Femur (tissue), 1 donor: Measurements from ENCODE around the gene AKAP13.
"Not testable (repeated sequence)": the region's sequence is repeated elsewhere in the genome, so short reads cannot be mapped to it uniquely, and the experiment has no call there.

Experiments used
- DNase-seq: peaks from one replicate; pipeline ENCODE4 v3.0.0-alpha.2; 2017

Gene AKAP13

DNA sequence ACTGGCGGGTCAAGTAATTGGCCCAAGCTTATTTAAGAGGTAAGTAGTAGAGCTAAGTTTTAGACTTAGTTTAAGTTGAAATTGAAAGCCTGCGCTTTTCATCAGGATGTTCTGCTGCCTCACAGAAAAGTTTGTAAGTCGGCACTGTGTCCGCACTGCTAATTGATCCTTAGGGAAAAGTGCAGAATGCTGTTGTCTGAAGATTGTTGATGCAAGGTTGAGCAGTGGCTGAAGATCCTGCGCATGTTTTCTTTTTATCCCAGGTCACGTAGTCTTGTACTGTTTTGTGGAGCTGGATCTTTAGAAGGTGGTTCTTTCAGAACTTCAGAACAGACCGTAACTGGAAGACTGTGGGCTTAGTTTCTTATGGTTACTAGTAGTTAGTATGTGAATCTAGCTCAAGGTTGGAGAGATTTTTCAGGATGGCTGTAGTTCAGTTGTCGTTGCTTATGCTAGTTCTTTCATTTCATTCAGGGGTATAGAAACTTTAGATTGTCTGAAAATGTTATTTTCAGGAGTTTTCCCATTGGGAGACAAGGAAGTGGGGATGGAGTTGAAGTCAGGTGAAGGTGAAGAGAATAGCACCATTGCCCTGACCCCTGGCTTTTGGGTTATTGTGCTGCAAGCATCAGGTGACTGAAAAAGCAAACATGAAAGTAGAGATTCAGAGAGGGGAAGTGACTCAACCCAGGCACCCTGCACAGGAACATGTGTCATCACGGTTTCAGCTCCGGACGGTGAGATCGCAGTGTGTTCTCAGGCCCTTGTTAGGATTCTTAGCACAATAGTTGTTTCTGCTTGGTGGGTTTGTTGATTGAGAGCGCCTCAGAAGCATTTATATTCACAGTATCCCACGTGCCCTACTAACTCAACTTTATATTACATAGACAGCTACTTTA, 32.8 kb downstream of the AKAP13 start:
- peak; percentile 50 for DNase-seq

DNA sequence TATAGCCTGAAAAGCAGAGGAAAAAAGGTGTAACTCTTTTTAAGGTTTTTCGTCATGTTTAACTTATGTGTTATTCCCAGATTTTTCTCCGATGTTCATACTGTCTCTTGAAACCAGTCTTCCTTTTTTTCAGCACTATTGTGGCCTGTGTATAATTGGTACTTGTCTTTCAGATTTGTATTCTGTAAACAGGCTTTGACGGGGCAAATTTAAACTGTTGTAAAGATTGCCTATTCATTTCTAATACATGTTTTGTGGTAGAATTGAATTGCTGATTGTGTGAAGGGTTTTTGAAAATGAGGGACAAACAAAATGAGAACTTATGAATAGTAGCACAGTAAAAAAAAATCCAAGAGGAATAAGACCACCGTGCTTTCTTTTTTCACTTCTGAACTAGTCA, 33.6 kb downstream of the AKAP13 start:
- no peak for DNase-seq

DNA sequence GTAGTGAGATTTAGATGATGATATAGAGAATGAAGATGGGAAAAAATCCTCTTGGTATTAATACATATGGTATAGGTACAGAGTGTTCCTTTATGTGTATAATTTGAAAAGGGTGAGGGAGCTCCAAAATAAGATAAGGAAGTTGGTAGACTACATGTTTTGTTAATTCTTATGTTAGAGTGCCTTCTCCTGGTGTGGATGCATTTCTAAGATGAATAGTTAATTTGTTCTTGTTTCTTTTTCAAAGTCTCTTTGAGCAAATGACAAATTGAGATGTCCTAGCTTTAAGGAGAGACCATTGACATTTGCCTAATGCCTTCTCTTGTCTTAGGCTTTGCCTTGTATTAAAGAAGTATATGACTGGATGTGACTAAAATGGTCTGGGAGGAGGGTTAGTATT, 34.1 kb downstream of the AKAP13 start:
- no peak for DNase-seq

DNA sequence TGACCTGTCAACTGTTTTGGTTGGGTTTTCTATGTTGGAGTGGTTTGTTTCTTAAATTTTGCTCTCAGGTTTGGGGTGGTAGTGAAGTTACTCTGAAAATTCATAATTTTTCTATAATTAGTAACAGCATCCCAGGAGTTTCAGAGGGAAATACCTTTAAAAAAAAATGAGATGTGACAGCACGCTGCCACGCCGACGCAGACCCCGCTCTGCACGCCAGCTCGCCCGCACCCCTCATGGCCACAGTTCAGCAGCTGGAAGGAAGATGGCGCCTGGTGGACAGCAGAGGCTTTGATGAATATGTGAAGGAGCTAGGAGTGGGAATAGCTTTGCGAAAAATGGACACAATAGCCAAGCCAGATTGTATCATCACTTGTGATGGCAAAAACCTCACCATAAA, 34.6 kb downstream of the AKAP13 start:
- DNase-seq = no peak

DNA sequence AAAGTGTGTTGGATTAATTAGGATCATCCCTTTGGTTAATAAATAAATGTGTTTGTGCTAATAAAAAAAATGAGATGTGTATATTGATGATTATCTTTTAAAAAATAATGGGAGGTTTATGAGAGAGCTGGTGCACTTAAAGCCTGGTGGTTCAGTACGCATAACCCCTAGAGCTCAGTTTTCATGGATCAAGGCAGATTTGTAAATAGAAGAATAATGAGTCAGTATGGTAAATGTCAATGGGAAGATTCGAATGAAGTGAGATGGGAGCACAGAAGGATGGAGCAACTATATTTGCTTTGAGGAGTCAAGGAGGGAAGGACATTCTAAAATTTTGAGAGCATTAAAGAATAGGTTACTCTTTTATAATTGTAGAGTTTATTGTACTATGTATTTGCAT, 35.4 kb downstream of the AKAP13 start:
- DNase-seq = no peak

DNA sequence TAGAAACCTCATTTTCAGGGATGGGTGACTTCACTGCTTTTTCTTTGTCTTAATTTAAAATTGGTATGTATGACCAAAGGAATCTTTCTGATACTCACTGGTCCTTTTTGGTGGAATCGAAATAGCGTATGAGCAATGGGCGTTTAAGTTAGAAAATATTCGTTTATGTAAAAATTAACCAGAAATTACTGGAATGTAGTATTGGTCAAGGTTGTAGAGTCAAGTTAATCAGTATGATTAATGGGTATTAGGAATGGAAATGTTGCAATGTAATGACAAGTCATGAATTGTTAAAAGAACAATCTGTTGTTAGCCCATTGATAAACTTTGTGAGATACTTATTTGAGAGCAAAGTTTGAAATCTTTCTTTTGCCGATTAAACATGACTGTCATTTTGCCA, 36.9 kb downstream of the AKAP13 start:
- DNase-seq = no peak

DNA sequence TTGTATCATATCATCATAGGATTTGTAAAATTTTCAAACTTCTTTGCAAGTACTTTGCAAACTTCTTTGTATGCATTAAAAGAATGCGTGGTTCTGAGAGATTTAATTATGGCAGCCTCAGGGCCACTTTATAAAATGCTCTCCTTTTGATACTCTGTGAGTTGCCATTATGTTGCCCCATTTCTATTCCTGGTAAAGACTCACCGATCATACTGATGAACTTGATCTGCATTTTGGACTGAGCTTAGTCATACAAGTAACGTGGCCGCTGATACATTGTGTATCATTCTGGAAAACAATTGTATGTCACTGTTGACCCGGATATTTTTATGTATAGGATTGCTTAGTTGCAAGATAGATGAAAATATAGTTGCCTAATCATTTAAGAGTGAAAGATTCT, 38.8 kb downstream of the AKAP13 start:
- no peak for DNase-seq

DNA sequence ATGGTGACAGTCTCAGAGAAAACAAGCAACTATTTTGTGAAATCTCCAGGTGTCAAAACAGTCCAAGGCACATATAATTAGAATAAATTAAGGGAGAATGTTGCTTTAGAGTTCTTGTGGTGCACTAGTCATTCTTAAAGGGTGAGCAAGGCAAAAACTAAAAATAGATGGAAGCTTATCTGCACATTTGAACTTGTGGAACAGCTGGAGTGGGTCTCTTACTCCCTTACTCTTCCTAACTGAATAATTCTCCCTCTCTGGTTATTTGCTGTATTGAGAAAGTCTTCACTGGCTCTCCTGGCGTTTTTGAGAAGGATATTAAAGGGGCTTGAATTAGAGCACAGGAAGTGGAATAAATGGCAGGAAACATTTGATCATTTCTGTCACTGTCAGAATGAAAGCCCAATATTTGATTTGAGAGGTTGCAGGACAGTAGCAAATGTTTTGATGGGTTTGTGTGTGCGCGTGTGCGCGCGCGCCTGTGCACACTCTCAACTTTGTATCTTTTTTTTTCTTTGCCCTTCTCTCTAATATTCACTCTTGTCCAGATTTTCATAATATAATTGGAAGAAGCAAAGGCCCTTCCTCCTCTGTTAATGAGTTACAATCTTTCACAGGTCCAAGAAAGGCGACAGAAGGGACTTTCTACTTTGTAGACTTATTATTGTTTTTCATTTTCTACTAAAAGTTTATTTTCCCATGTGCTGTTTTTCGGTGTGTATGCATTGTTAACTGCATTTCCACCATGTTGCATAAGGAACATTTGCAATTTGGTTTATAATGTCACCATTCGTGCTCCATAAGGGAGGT, 40.9 kb downstream of the AKAP13 start:
- DNase-seq = no peak

DNA sequence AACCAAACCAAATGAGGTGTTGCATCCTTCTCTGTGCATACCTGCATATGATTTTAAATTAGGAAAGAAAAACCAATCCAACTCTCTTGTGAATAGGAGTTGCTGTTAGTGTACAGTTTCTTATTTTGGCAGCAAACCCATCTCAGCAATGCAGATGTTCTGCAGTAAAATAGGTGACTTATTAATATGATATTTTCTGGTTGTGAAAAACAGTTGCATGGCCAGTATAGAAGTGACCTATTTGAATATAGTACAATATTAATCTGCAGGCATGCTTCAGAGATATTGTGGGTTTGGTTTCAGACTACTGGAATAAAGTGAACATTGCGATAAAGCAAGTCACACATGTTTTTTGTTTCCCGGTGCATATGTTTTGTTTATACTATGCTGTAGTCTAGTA, 42.2 kb downstream of the AKAP13 start:
- no peak for DNase-seq

DNA sequence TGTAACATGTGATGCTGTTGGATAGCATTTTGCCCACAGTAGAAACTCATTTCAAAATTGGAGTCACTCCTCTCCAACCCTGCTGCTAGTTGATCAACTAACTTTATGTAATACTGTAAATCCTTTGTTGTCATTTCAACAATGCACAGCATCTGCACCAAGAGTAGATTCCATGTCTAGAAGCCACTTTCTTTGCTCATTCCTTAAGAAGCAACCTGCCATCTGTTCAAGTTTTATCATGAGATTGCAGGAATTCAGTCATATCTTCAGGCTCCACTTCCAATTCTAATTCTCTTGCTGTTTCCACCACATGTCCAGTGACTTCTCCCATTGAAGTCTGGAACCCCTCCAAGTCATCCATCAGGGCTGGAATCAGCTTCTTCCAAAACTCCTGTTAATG, 42.9 kb downstream of the AKAP13 start:
- no peak for DNase-seq

DNA sequence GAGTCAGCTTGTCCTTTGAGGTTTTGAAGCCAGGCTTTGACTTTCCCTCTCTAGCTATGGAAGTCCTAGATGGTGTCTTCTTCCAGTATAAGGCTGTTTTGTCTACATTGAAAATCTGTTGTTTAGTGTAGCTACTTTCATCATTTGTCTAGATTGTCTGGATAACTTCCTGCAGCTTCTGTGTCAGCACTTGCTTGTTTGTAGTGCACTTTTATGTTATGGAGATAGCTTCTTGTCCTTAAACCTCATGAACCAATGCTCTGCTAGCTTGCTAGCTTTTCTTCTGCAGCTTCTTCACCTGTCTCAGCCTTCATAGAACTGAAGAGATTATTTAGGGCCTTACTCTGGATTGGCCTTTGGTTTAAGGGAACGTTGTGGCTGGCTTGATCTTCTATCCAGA, 43.8 kb downstream of the AKAP13 start:
- DNase-seq = no peak

DNA sequence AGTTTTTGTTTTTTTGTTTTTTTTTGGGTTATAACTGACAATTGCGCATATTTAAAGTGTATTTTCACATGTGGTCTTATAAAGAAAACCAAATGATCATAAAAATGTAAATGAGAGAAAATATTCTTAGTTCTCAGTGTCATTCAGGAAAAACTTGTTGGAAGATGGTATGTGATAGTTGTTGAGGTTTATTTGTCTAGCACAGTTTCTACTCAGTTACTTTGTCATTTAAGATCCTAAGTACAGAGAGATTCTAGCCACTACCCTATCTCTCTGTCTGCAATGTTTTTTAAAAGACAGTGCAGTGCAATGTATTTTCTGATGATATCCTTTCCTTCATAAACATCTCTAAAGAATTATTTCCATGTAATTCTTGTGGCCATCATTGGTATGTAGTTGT, 46.1 kb downstream of the AKAP13 start:
- DNase-seq = no peak

DNA sequence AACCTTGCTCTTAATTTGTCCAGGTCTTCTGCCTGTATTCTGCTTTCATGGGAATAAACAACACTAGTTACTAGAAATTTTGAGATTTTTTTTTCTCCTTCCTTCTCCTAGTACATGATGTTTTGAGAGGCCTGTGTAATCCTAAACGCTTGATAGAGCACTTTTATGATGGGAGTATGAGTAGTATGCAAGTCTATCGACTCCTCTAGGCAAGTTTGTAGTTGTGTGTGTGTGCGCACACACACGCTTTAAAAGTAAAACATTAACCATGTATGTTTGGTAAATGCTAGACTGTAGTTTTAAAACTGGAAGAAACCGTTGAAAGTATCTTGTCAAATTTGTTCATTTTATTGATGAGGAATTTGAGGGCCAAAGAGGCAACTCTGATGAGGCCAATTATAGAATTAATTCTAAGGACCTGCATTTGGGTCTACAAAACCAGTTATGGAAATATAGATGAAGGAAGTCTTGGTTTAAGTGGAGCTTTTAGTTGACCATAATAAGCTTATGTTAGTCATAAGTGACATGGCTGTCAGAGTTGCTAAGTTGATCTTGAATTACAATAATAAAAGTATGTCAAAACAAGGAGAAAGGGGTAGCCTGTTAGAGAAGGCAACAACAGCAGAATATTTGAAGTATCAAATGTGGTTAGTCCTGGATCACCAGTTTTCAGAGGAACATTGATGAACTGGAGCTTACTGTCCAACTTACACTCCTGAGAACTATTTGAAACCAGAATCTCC, 47.1 kb downstream of the AKAP13 start:
- no peak for DNase-seq

DNA sequence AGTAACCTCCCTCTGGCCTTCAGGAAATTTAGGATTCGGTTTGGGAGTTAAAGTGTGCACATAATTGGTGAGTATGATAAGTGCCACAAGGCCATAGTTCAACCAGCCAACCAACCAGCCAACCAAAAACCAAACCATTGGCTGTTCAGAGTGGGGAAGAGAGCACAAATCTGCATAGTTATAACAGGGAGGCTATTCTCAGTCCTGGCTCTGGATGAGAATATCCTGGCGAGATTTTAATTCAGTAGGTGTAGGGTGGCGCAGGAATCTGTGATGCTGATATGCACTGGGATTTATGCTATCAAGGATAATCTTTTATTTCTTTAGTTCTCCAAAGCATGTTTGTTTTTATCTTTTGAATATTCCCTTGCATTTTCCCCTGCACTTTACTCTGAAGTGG, 49.1 kb downstream of the AKAP13 start:
- no peak for DNase-seq

DNA sequence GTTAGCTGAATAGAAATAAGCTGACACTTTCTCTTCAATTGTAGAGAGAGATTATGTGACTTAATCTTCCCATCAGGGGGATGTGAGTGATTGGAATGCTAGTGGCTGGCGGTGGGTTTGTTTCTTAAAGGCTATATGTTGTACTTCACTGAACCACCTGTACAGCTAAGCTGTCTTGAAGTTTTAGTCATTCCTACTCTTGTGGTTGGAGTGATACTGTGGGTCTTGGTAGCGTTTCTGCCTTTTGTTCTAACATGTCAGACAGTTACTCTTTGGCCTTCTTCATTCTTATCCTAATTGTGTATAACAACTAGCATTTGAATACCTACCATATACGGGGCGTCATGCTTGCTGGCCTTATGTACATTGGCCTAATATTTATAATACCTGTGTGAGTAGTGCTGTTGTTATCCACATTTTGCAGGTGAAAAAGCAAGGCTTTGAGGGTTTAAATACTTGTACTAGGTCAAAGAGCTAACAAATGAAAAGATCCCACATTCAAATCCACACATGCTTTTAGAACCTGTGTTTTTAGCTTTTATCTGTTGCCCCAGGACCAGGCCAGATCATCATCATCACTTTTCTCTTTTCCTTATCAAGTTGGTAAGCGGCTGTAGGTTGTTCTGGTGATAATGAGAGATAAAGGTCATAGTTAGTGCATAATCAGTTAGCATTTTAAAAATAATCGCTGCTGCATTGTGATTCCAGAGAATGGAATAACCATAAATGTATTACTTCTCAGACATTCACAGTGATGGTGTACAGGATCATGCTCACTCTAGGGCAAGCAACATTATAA, 50.2 kb downstream of the AKAP13 start:
- no peak for DNase-seq

DNA sequence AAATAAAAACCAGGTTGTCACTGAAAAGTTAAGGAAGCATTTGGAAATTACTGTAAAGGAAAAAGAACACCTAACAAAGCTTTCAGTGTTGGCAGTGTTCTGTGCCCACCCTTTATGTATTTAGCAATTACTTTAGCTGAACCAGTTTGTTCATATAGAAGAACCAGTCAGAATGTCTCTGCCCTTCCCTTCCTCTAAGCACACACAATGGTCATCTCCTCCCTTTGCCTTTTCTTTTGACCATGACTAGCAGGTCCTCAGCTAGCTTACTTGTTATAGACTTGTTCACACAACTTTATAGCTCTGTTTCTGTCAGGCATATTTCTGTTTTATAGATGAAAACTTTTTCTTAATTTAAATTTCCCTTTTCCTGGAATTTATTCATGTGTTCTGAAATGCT, 59.6 kb downstream of the AKAP13 start:
- no peak for DNase-seq

DNA sequence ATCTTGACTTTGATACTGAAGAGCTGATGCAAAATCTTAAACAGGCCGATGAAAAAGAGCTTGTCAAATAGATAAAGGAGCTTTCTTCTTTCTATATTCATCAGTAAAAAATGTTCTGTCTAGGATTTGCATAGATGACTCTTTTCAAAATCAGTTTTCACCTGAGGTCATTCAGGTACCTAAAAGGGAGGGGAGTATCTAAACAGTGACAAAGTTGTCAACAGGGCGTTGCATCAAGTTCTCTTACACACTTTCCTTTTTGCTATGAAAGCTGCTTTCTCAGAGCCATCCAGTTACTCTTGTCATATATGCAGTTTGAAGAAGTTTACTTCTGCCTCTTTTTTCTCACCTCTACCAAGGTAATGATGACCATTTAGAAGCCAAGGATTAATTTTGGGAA, 60.0 kb downstream of the AKAP13 start:
- DNase-seq = no peak

DNA sequence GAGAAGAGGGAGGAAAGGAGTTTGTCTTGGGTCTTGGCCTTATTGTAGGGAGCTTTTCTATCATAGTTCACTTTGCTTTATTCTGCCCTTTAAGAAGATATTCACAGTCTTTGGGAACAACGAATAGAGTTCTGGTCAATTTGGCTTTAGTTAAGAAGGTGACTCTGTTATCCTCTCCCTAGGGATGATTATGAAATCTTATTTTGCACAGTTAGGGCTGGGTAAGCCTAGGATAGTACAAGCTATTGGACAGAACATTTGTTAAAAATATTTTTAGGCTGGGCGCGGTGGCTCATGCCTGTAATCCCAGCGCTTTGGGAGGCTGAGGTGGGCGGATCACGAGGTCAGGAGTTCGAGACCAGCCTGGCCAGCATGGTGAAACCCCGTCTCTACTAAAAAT, 61.5 kb downstream of the AKAP13 start:
- DNase-seq = not testable (repeated sequence)

DNA sequence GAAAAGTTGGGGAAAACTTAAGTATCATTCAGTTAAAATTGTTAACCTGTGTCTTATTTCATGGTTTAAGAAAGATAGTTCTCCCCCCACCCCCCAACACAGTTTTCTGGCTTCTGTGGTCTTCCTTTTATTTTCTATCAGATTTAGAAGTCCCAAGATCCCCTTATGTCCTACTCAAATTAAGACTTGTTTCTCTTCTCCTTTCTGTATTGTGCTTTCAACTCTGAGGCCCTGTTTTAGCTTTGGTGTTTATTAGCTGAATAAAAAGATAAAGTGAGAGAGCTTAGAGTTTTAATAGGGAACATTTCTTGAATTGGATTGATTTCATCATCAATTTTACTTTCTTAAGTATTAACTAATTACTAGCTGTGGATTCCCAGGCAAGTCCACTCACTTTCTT, 62.6 kb downstream of the AKAP13 start:
- DNase-seq = no peak

DNA sequence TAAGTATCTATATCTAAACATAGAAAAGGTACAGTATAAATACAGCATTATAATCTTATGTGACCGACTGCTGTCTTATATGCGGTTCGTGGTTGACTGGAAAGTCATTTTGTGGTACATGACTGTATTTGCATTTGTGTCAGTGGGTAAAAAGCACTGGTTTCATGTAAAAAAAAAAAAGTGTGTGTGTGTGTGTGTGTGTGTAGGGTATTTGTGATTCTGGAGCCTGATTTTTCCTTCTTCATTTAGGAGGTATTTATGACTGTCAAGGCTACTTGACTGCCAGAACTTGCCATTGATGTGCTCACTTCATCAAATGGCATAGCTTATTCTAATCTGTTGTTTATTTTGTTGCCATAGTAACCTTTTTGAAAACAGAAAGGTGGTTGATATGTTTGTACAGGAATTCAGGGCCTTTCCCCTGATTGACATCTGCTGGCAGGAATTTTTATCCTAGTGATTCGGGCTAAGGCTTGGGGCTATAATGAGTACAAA, 63.2 kb downstream of the AKAP13 start:
- peak; percentile 26 for DNase-seq

DNA sequence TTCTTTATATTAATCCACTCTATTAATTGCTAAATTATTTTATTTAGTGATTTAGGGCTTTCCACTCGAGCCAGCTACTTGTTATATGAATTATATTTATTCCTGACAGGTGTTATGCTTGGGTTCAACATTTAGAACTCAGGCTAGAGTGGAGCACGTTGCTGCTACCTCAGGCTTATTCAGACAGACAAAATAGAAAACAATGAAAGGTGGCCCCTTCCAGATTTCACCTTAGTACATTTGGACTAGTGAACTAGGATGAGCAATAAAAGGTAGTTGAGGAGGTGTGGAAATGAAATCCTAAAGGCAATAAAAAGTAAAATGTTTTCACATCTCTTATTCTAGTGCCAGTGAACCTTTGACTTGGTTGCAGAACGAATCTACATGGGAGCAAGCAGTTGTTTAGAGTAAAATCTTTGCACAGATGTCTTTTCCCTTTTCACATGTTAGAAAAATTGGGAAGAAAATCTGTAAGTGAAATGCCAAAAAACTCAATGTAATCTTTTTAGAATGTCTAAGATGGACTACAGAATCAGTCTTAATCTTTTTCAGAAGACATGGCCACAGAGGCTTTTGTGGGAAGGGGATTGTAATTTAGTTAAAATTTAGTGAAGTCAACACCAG, 63.8 kb downstream of the AKAP13 start:
- DNase-seq = no peak

DNA sequence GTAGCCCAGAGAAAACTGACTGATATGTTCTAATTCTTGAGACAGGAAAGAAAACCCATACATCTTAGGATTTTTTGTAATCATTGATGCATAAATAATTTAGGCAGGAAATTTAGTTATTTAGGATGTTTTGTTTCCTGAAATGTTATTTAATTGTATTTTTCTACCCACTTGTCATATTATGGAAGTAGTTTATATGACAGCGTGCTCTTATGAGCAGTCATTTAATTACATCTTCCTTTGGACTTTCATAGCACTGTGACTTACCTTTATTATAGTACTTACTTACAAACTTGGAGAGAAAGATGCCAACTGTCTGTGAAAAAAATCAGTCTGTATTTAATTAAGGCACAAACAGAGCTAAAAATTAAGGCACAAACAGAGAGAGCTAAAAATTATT, 65.0 kb downstream of the AKAP13 start:
- DNase-seq = no peak
